T-helper 2 cell (primary cell): ENCODE data around the gene IFFO2.
A peak's percentile ranks its signal among the peaks of the same experiment; 100 is the strongest.
"Not testable (repeated sequence)": the region's sequence is repeated elsewhere in the genome, so short reads cannot be mapped to it uniquely, and the experiment has no call there.

Experiments used
- DNase-seq, 5 experiments: peaks; one replicate each; pipeline versions ENCODE4 v3.0.0 to v3.0.0-alpha.2; 2012 to 2022

The IFFO2 gene

DNA sequence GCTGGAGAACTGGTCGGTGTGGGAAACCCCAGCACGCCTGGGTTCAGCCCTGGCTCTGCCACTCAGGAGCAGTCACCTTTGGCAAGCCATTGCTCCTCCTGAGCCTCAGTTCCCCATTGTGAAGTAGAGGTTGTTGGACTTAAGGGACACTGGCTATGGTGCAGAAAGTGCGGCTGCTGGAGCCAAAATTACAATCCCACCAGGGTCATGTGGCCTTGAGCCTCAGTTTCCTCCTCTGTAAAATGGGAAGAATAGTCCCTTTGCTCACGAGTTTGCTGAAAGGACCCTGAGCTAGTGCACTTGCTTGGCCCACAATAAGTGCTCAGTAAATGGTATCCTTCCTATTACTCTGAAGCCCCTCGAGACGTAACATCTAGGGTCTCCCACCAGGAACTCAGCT, 82.4 kb downstream of the IFFO2 start:
- no peak for DNase-seq

DNA sequence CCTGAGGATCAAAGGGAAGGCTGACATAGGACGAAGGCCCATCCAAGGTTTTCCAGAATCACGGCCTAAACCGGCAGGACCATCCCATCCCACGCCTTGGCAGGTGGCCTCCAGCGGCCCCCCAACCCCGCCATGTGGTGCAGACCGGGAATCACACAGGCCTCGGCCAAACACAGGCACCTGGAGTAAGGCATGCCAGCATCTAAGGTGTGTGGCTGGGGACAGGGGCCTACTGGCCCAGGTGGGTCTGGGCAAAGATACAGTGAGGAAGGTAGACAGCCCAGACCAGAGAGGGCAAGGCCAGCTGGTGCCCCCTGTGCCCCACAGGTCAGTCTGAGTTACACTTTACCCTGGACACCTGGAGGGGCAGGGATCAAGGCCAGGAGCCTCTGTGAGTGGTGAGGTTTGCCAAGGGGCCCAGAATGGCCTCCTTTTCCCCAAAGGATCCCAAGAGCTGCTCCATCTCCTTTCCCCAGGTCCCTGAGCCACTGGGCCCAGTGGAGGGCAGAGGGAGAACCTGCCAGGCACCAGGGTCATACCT, 84.3 kb downstream of the IFFO2 start:
- DNase-seq, result no peak

DNA sequence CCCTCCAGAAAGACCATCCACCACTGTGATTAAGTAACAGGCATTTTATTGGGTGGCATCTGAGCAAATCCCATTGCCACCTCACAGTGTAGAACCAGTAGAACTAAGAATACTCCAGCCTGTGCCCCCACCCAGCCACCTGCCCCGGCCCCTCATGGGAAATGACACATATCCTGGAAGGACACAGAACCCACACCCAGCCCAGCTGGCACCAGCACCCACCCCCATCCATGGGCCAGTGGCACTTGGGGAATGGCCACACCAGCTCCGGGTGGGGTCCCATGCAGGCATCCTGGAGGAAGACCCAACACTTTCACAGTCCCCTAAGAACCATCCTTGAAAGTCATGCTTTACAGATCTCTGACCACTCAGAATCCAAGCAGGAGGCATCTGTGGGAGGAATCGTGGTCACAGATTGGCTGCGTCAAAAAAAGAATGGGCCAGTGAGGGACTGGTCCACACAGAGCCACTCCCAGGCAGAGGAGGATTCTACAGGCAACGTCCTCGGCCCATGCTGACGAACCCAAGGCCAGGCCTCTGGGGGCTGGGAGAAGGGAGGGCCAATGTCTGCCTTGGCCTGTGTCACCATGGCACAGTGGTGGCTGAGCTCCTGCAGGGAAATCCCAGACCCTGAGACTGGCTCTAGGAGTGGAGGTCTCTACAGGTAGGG, 84.9 kb downstream of the IFFO2 start:
- no peak for DNase-seq

DNA sequence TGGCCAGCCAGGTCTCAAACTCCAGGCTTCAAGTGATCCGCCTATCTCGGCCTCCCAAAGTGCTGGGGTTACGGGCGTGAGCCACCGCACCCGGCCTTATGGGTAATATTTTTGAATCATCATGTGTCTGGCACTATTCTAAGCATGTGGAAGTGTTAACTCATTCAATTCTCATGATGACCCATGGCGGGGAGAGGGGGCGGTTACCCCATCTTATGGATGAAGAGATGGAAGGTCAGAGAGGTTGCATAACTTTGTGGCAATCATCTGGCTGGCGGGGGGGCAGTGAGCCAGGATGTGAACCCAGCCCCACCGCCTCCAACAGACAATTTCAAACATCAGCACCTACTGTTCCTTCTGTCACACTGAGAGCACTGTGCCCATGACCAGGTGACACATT, 85.5 kb downstream of the IFFO2 start:
- DNase-seq, result no peak

DNA sequence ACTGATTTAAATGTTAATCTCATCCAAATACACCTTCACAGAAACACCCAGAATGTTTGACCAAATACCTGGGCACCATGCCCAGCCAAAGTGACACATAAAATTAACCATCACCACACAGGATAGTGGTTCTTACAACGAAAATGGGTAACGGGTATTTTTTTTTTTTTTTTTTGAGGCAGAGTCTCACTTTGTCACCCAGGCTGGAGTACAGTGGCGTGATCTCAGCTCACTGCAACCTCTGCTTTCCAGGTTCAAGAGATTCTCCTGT, 85.9 kb downstream of the IFFO2 start:
- DNase-seq, result not testable (repeated sequence)

DNA sequence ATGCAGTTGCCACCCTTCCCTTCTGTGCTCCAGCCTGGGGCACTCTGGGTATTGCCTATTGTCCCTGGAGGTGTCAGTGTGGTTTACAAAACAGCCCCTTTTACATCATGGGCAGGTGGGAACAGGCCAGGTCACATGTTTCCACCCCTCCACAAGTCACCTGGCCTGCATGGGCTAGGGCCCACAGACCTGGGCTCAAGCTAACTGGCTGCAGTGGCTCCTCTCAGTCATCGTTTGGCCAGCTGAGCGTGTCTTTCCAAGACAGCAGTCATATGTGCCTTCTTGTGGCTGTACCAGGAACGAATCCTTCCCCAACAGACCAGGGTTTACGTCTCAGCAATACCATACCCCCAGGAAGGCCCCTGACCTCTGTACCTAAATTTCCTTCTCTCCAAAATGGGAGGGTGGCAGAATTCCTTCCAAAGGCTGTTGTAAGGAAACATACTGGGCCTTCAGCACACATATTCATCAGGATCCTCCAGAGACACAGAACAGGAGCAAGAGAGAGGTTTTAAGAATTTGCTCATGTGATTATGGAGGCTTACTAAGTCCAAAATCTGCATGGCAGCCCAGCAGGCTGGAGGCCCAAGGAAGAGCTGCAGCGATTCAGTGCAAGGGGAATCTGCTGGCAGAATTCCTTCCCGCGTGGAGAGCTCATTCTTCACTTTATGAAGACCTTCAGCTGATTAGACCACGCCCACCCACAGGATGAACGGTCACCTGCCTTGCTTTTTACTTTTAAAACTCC, 86.5 kb downstream of the IFFO2 start:
- DNase-seq, result no peak

DNA sequence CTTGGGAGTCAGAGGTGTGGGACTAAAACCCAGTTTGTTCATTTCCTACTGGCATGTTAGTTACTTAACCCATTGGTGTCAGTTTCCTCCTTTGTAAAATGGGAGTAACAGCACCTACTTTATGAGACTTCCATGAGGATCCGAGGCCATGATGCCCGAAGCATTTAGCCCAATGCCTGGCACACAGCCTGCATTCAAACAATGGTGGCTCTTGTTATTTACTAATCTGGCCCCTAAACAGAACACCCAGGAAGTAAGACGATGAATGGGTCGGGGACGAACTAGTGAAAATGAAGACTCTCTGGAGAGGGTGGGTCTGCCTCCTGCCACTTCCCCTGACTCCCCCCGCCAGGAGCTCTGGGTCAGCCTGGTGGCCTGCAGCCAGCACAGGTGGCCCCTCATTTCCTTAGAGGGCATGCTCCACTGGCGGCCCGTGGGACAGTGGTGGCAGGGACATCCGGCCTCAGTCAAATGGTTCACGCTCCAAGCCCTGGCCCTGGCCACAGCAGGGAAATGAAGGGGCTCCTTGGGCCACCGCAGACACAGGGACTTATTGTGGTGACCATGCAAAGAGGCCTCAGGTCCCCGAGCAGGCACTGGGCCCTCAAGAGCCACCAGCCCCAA, 87.6 kb downstream of the IFFO2 start:
- no peak for DNase-seq

DNA sequence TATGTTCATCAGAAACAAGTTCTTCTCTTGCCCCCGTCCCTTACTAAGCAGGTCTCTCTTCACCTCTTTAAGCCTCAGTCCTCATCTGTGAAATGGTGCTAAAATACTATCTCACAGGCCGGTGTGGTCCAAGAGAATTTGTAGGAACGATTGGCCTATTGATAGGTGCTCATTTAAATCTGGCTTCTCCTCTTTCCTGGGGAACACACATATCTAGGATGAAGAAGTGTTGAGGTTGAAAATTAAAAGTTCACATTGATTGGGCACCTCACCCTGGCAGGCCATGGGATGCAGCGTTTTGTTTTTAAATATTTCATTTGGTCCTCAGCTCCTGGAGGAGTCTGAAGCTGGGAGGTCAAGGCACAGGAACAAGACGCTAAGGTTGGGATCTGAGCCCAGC, 88.1 kb downstream of the IFFO2 start:
- DNase-seq, result no peak

DNA sequence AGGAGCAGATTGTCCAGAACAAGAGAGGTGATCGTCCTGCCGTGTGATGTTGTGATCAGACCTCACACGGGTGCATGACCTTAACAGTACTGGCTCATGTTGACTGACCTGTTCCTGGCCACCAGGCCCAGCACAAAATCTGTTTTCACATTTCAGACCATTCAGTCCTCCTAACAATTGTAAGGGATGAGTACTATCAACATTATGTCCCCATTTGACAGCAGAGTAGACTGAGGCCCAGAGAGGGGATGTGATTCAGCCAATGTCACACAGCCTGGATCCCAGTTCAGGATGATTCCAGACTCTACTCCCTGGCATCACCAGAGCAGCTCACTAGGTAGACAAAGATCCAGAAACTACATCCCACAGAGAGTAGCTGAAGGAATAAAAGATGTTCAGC, 89.6 kb downstream of the IFFO2 start:
- no peak for DNase-seq

DNA sequence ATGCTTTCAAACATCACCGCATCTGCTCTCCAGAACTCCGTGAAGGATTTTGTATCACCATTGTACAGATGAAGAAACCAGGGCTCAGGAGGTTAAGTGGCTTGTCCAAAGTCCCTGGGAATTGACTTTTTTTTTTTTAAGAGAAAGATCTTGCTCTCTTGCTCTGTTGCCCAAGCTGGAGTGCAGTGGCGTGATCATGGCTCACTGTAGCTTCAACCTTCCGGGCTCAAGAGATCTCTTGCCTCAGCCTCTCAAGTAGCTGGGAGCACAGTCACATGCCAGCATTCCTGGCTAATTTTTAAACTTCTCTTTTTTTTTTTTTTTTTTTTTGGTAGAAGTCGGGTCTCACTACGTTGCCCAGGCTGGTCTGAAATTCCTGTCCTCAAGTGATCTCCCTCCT, 90.2 kb downstream of the IFFO2 start:
- DNase-seq, result no peak

DNA sequence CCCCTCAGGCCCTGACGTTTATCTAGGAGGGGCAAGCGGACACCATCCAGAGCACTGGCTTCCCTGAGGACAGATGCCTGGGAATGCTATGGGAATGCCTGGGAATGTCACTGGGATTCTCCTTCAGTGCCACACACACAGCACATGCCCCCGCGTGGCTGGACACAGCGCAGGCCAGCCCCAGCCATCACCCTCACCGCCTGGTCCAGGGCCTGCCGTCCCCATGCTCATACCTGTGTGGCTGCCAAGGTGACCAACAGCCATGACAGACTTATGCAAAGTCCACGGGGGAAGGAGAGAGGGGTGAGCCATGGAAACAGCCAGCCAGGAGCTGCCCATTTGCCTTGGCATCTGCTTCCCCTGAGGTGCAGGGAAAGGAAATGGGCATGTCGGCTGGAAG, 91.3 kb downstream of the IFFO2 start:
- DNase-seq, result no peak

DNA sequence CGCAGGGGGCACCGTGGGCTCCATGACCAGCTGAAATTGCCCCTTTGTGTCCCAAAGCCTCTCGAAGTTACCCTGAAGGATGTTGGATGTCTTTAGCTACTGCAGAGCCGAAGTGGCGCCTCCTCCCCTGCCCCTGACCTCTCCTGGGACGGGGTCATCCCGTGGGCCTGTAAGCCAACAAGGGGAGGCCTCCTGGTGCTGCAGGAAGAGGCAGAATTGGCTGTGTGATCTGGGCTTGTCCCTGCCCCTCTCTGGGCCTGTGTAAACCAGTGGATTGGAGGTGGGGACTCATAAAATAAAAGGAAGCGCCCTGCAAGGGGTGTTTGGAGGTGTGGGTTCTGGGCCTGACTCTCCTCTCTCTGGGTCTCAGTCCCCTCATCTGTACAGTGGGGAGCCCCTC, 94.9 kb downstream of the IFFO2 start:
- DNase-seq, result no peak

DNA sequence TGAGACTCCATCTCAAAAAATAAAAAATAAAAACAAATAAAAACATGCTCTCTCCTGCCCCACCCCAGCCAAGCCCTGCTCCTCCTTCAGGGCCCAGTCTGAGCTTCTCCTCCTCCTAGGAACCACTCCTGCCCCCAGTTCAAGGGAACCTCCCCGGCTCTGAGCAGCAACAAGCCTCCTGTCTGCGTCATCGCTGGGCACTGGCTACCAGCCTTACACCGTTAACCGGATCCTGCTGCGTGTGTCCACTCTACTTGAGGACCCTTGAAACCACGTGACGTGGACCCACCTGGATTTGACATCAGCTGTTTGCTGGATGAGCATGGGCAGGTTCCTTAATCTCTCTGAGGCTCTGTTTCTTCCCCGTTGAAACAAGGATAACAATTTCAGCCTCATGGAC, 95.4 kb downstream of the IFFO2 start:
- DNase-seq, result no peak

DNA sequence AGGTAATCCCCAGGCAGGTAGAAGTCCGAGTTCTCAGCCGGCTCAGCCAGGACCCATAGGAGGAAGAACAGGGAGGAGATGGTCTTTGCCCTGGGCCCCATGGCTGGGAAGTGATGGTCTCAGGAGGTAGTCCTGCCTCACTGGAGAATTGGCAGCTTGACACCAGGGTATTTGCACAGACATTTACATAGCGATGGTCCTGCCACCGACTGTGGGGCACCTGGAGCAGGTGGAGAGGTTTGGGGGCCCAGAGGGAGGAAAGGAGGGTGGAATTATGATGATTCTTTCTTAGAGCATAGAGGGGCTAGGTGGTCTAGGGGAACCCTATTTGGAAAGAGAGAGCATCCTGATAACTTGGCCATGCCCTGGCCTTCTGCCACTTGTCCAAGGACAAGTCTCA, 96.9 kb downstream of the IFFO2 start, which contains the start of gene TAS1R2:
Gene TAS1R2, minus strand, starts transcription at position 101 of the 400 bp plus-strand sequence. Its CDS starts 0 bp downstream, at position 101.
- DNase-seq, result no peak

DNA sequence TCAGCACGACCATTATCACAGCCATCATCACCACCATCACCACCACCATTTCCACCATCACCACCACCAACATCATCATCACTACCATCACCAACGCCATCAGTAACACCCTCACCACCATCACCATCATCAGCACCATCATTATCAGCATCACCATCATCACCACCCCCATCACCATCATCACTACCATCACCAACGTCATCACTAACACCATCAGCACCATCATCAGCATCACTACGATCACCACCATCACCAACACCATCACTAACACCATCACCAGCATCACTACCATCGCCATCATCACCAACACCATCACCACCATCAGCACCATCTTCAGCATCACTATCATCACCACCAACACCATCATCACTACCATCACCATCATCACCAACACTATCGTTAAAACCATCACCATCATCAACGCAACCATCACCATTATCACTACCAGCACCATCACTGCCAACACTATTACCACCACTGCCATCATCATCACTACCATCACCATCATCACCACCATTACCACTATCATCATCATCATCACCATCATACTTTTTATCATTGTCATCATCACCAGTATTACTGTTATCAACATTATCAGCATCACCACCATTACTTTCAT, 98.3 kb downstream of the IFFO2 start:
- DNase-seq, result peak in 1 of 5 experiments; percentile 18

DNA sequence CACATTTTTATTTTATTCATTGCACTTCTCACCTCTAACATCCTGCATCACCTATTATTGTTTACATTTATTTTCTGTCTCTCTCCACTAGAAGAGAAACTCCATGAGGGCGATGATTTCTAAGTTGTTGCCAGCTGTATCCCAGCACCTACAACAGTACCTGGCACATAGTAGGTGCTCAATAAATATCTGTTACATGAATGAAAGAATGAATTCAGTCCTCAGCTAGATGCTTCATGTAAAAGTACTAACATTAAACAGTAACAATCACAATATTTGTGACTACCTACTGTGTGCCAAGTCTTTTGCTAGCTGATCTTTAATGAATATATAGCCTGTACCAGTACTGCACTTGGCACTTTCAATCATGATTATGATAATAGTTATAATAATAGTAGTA, 100.0 kb downstream of the IFFO2 start:
- DNase-seq, result no peak

DNA sequence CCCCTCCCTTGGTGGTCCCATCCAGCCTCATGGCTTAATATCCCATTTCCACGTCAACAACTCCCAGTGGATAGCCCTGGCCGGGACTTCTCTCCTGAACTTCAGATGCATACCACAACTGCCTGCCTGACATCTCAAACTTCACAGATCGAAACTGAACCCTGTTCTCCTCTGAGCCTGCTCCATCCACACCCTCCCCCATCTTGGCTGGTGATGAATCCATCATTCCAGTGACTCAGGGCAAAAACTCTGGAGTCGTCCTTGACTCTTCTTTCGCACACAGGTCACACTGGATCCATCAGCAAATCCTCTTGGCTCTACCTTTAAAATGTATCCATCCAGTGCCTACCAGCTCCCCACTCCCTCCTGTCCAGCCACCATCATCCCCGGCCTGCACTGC, 100.9 kb downstream of the IFFO2 start:
- DNase-seq, result no peak

DNA sequence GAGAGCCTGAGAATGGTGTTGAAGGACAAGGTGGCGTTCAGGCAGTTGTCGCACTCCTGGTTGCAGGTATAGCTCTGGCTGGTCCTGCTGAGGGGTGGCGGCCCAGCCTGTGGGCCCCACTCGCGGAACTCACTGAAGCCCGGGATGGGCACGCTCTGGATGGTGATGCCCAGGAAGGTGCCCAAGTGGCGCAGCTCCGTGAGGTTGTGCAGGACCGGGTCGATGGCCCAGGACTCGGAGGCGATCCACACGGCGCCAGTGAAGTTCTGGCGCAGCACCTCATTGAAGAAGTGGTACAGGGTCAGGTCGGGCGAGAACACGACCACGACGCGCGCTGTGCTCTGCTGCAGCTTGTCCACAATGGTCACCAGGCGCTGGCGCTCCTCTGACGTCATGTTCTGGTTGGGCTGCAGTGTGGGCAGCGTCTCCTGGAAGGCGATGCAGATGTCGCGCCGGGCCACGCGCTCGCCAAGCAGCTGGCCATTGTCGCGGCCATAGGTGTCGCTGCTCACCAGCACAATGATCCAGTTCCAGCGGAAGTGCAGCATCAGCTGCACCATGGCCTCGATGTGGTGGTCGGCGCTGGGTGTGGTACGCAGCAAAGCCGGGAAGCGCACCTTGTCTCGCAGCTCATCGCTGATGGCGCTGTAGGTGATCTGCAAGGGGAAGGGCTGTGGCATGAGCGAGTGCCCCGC, 102.0 kb downstream of the IFFO2 start:
- no peak for DNase-seq
